HG03280 (cell line): ENCODE measurements around the gene PLCL2.
A peak's percentile ranks its signal among the peaks of the same experiment; 100 is the strongest.

Source experiments
- ATAC-seq: cut with Tn5 transposase; IDR thresholded peaks from one replicate; pipeline ENCODE4 v1.9.1; 2021; ENCODE audit warnings: mild to moderate bottlenecking, moderate library complexity; ENCODE audit not compliant: unreplicated experiment

The PLCL2 gene

DNA sequence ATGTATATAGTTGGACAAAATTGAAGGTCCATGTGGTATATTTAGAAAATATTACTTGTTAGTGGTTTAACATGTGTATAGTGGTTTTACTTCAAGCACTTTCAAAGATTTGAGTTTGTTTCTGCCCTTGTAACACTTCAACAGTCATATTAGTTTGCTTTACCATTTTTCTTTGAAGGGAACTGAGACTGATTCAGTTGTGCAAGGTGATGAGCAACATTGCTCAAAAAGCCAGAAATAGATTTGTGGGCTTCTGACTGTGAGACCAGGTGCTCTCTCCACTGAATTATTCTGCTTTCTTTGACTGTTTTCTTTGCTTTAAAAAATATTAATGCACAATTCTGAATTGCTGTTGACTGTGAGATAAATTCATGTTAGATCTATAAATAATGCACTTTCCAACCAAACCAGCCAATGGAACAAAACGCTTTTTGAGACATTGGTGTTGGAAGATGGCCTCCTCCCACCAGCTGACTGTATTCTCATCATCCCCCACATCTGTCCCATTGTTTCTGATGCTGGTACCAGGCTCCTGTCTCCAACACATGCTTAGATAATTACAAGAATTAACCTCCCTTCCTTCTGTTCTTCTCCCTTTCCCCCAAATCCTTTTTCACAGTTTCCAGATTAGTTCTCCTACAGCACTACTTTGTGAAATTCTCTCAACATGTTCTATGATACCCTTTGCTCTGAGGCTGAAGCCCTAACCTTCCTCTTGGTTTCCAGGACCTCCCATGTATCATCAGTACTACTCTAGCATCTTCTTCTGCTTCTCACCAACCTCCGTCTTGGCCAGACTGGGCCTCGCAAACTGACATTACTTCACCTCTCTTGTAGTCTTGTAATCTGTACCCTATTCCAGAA is 27.9 kb downstream of the PLCL2 start:
- peak; percentile 94 for ATAC-seq

DNA sequence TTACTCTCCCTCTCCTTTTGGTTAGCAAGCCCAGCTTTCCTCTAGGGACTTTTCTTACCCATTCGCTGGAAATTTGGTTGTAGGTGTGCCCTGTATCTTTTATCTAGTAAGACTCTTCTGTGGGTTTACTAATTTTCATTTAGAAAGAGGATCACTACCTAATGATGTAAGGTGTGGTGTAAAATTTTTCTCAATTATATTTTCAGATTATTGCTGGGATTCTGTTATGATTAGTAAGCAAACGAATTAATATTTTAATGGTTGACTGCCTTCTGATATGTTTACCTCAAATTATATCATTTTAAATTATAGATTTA is 28.5 kb downstream of the PLCL2 start:
- ATAC-seq = no peak

DNA sequence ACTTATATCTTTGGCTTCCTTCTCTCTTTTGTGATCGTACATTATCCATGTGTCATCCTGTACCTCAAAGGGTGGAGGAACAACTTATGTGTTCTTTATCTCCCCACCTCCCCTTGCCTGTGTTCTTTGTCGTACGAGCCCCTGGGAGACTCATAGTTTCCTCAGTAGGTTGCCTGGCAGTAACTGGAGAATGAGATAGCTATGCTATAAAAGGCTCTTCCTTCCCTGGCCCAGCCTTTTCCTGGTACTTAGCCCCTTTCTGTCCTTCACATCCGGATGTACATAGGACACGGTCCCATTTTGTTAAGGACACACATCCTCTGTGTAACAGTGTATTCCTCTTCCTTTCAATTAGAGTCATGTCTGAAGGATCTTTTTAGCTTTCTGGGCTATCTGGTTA is 32.1 kb downstream of the PLCL2 start:
- ATAC-seq = no peak

DNA sequence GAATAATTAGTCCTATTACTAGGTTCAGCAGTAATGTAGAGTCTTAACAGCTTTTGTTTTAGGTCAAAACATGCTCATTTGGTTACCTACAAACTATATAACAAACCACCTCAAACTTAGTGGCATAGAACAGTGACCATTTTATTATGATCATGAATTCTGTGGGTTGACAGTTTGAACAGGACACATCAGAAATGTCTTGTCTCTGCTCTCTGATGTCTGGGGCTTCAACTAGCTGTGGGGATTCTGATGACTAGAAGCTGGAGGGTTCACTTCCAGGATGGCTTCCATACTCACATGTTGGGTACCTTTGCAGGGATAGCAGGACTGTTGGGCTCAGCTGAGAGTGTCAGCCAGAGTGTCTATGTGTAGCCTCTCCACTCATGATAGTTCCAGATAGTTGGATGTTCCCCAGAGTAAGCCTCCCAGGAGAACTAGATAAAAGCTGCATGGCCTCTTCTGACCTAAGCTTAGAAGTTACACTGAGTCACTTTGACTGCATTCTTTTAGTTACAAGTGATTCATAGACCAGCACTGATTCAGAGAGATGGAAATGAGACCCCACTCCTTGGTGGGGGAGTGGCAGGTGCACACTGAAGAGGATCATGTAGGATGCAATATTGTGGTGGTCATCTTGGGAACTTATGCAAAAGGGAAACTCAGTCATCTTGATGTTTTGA is 32.6 kb downstream of the PLCL2 start:
- no peak for ATAC-seq

DNA sequence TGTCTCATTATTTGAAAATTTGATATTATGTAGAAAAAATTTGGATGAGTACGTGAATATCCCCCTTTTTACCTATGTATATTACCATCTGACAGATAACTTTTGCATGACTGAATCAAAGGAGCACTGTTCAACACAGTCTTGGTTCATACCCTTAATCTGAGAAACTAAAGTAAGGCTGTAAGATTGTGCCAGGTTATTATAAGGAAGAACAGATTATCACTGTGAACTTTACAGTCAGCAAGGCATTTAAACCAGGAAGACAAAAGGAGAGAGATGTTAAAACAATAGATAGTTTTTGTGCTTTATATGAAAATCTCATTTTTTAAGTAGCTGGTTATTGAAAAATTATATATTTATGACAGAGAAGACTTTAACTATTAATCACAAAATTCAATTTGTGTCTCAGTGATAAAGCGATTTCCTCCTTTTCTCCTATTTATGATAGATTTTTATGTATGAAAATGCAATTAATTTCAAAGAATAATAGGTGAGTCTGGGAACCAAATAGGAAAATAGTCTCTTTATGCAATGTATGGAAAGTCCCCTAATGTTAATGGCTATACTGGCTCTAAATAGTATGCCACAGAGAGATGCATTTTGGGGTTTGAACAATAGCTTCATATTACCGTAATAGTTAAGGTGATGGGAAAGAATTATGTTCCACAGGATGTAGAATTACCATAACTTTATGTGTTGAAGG is 33.4 kb downstream of the PLCL2 start:
- no peak for ATAC-seq

DNA sequence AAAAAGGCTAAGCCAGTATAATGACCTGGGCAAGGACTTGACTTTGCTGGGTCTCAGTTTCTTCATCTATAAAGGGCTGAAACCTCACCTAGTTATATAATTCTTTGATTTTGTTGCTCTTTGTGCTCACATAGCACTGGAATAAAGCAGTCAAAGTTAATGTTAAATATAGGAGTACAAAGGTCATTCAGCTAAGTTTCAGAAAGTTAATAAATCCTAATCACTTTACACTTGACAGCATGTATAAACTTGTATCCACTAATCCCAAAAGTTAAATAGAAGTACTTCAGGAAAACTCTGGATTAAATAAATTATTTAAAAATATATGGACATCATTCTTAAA is 33.9 kb downstream of the PLCL2 start:
- ATAC-seq = no peak

DNA sequence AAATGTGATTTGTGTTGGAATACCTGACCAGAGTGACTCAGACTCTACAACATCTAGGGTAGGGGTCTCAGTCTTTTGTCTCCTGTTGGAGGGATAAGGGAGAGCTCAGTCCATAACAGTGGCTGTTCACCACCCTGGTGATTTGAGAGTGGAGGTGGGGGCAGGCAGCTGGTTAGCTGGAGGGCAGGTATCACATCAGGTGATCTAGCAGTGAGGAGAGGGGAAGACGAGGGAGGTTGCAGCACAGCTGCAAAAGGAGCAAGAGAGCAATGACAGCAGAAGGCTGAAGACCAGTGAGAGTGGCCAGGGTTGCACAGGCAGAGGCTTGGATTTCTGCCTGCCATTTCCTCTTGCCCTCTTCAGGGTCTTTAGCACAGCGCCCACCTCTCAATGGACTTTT is 38.4 kb downstream of the PLCL2 start:
- no peak for ATAC-seq

DNA sequence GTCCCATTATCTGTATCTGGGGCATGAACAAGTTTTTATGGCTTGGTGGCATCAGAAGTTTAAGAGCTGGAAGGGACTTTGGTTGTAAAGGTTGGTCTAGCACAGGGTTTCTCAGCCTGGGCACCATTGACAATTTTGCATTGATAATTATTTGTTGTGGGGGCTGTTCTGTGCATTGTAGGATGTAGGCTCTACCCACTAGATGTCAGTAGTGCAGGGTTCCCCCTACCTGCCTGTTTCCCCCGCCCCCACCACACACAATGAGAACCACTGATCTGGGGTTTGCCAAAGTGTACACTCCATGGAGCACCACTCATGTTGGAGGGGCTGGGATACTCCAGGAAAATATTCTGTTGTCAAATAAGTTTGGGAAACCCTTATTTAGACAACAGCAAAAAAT is 42.7 kb downstream of the PLCL2 start:
- no peak for ATAC-seq

DNA sequence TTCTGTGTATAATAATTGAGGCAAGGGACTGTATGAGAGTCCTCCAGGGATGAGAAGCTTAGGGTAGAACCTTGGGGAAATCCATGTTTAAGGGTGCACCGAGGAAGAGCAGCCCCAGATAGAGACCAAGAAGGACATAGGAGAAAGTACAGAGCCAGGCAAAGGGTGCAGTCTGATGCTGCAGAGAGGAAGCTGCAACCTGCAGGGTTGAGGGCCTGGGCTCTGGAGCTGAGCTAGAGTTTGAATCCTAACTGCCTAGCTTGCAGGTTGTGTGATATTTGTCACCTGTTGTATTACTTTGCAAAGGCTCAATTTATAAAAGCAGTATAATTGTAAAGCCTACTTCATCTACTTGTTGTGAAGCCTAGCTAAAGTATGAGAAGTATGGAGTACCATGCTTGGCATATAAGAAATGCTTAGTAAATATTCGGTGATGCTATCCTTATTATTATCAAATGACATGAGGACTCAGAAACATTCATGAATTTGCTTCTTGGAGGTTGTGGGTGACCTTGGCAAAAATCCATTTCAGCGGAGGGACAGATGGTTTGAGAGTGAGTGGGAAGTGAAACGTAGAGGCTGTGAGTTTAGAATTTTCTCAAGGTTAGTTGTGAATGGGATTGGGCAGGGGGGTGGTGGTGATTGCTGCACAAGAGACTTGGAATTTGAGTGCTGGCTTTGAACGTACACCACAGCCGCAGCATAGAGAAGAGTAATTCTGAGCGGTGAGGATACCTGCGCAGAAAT is 43.8 kb downstream of the PLCL2 start:
- no peak for ATAC-seq

DNA sequence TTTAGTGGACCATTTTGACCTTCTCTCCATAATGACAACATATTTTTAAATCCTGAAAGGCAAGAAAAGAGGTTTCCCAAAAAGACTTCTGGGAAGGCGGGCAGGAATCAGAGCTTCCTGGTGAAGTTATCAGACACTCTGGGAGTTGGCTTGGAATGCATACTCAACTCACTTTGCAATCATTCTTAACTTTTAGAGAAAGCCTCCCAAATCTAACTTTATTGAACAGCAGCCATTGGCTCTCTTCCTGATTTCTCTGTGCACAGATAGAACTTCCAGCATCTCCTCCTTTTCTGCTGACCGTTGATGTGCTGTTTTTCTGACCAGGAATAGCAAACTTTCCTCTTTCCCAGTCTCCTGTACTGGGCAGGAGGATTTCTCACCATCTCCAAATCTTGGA is 44.6 kb downstream of the PLCL2 start:
- ATAC-seq = no peak

DNA sequence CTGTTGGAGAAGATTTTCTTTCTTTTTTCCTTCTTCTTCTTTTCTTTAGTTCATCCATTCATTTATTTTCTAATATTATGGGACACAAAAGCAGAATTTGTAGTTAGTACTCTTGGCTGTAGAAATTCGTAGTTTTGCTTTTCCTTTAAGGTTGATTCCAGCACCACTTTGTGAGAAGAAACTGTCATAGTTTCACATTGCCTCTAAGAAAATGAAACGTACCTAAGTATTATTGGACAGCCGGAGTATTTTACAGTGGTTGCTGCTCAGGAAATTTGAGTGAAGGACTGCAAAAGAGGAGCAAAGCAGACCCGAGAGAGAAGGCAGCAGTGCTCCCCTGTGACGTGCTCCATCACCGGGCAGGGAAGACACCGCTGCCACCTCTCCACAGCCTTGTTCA is 48.1 kb downstream of the PLCL2 start:
- no peak for ATAC-seq

DNA sequence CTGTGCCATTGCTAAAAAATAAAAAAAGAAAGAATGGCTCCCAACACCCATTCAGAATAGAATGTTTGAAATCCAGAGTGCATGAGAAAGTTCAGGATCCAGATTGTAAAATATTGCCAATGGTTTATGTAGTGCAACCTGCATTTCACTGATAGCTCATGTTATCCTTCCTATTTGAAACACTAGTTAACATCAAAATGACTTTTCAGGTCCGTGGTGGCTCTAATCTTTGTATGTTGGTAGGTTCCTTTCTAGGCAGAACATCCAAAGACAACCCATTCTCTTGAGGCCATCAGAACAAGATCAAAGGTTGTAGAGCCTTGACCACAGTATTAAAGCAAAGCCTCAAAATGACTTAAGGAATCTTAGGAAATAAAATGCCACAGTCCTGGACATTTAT is 51.0 kb downstream of the PLCL2 start:
- ATAC-seq = no peak

DNA sequence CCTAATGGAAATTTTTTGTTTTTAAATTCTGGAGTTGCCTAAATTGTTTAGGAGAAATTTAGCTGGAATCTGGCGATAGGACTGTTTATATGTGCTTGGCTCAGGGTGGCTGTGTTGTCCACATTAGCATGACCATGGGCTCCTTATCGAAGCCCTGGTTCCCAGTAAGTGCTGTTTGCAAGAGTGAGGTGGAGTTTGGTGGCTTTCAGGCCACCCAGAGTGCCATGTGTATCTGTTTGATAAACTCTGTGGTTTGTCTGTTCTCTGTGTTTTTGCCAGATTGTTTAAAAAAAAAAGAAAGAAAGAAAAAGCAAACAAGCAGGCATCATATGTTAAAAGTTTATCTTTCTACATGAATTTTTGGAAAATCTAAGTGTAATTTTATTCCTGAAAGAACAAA is 51.5 kb downstream of the PLCL2 start:
- no peak for ATAC-seq

DNA sequence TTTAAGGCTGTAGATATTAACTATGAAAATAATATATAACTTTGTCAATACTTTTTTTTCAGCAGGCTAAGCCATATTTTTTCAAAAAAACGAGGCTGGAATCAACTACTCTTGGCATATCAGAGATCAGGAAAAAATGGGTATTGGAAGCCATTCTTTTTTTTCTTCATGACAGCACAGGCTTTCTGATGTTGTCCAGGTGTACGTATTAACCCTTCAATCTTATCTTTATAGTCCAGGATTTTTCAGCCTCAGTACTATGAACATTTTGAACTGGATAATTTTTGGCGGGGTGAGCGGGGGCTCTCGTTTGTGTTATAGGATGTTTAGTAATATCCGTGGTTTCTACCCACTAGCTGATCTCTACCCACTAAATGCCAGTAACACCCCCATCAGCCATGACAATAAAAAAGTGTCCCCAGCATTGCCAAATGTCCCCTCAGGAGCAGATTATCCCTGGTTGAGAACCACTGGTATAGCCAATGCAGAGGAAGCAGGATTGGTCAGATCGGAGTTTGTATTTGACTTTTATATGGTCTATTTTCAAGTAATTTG is 52.0 kb downstream of the PLCL2 start:
- ATAC-seq = no peak

DNA sequence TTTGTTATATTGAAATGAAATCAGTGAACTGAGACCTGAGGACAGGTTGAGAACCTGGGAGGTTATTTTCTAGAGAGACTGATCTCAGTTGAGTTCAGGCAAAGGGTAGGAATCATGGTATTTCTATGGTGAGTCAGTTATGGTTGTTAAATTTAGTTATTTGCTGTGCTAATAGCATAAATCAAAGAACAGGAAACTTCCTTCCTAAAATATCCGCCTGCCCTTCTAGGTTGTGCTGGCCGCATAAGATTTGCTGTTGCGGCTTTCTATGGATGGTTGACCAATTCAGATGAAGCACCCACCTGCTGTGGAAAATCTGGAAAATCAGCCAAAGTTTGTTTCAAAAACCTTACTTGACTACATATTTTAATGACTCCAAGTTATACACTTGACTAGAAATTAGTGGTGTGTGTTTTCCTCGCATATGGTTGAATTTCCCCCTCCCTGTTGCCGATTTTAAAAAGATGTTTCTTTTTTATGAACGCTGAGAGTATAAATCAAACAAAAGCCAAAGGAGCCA is 52.6 kb downstream of the PLCL2 start:
- no peak for ATAC-seq

DNA sequence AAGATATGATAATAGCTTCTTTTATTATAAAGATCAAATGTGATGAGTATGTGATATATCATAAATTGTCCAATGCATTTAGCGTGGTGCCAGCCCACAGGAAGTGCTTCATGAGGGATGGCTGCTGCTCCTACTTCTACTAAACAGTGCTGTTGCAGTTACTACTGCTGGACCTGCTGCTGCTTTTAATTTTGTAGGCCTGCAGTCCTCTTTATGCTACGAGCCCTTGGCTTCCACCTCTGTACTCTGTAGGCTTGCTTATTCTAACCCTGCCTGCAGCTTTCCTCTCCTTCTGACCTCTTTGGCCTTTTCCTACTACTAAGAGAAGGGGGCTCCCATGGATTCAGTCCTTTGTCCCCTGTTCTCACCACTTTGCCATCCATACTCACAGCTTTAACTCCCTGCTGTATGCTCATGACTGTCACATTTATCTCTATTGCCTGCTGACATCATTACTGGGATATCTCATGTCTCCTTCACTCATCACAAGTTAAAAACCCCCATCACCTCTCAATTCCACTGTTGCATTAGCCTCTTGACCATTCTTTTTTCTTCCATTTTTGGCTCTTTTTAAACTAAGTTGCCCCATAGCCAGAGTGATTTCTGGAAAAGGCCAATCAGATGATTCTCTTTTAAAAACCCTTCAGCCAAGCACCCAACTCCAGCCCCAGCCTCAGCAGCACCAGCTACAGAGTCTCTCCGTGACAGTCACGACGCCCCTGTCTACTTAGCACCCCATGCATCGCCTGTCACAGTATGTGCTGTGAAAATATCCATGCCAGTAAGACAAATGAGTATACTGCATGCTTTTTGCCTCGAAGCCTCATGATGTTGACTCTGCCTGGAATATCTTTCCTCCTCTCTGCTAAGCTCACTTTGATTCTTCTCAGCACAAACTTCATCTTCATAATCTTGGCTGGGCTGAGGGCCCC is 56.3 kb downstream of the PLCL2 start:
- no peak for ATAC-seq

DNA sequence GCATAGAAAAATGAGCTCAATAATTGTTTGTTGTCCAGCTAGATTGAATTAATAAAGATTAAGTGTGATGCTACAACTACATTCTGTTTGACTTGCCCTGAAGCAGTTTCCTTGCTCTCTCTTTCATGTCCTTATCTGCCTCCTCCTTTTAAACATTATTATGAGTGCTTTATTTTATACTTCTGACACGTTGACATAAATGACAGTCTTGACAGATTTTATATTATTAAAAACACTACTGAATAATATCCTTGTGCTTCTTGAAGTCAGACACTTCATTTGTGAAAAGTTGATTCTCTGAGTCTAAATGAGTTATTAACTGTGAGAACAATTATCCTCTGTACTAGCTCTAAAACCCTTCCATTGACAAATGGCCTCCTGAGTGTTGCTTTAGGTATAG is 58.2 kb downstream of the PLCL2 start:
- no peak for ATAC-seq

DNA sequence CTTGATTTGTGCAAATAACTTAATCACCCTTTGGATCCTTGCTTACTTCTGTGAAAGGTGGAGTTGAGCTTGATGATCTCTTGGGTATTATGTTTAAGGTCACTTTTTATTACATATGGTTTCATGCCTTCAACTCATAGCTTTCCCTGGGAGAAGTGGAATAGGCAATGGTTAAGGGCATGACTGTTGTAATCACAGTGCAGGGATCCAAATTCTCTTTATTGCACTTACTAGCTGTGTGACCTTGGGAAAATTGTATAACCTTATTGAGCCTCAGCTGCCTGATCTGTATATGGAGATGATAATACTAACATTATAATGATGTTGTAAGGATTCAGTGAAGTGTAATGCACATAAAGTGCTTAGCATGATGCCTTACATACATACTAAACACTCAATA is 59.1 kb downstream of the PLCL2 start:
- ATAC-seq = no peak

DNA sequence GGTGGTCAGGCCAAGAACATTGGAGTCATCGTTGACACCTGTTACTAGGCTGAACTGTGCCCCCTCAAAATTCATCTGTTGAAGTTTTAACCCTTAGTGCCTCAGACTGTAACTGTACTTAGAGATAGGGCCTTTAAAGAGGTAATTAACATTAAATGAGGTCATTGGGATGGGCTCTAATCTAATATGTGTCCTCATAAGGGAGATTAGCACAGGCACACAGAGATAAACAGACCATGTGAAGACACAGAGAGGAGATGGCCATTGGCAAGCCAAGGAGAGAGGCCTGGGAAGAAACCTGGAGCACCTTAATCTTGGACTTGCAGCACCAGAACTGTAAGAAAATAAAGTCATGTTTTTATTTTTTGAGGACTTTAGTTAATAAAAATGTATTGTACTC is 59.6 kb downstream of the PLCL2 start:
- no peak for ATAC-seq

DNA sequence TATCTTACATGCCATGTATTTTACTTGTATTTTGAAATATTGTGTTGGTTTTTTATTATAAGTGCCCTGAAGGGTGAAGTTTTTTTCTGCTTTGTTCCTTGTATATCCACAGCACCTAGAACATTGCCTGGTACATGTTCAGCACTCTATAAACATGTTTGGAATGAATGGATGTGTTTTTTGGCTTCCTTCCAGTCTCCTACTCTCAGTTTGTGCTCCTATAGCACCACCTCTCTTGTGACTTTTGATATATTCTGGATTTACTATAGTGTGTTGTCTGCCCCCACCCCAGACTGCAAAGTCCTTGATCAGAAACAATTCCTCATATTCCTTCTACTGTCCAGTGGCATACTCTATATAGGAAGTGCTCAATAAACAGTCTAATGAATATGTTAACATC is 60.6 kb downstream of the PLCL2 start:
- ATAC-seq = no peak
